ENCODE measurements around the gene DHX35. TPM values are rescaled to one million over a fixed set of nuclear protein-coding genes. Genes with fewer than 3 reads are reported as not detected.

Gene DHX35
- total RNA-seq, 2 experiments from 2014 or later = 16.9 to 17.0 TPM

GRCh38 chr20:39041067-39041466 lies 78.9 kb downstream of the DHX35 start:
- Mint-ChIP-seq H3K36me3 (peaks cover 15% of the 10 kb centered on the region), H3K9me3 (no peaks in the 10 kb centered on the region), H3K4me1 (no peaks in the 10 kb centered on the region), H3K27ac (no peak overlapping the region), H3K27me3 (no peaks in the 10 kb centered on the region), H3K4me3 (no peak overlapping the region)
- no peak for DNase-seq

- H3K36me3 Mint-ChIP-seq = peaks cover 15% of the 10 kb centered on the region
- no peak overlapping the region for H3K27ac Mint-ChIP-seq
- H3K9me3 Mint-ChIP-seq = no peaks in the 10 kb centered on the region
- no peak overlapping the region for H3K4me3 Mint-ChIP-seq
- H3K4me1 Mint-ChIP-seq = no peaks in the 10 kb centered on the region
- no peak for DNase-seq
- no peaks in the 10 kb centered on the region for H3K27me3 Mint-ChIP-seq
Observed at GRCh38 chr20:39042279-39043150, 80.4 kb downstream of the DHX35 start.

GRCh38 chr20:39044501-39044900 lies 82.4 kb downstream of the DHX35 start:
- H3K27ac Mint-ChIP-seq = no peak overlapping the region
- H3K4me1 Mint-ChIP-seq = peaks cover 1% of the 10 kb centered on the region
- no peaks in the 10 kb centered on the region for H3K27me3 Mint-ChIP-seq
- no peak overlapping the region for H3K4me3 Mint-ChIP-seq
- peaks cover 14% of the 10 kb centered on the region for H3K36me3 Mint-ChIP-seq
- no peak for DNase-seq
- H3K9me3 Mint-ChIP-seq = no peaks in the 10 kb centered on the region

GRCh38 chr20:39045676-39046075 lies 83.5 kb downstream of the DHX35 start:
- Mint-ChIP-seq H3K4me3 (no peak overlapping the region), H3K27me3 (no peaks in the 10 kb centered on the region), H3K27ac (no peak overlapping the region), H3K36me3 (peaks cover 9% of the 10 kb centered on the region), H3K4me1 (peaks cover 6% of the 10 kb centered on the region), H3K9me3 (no peaks in the 10 kb centered on the region)
- DNase-seq = no peak

- Mint-ChIP-seq H3K4me1 (peaks cover 6% of the 10 kb centered on the region), H3K27me3 (no peaks in the 10 kb centered on the region), H3K36me3 (peaks cover 8% of the 10 kb centered on the region), H3K4me3 (no peak overlapping the region), H3K27ac (no peak overlapping the region), H3K9me3 (no peaks in the 10 kb centered on the region)
- no peak for DNase-seq
Observed at GRCh38 chr20:39047417-39047985, 85.4 kb downstream of the DHX35 start.

GRCh38 chr20:39048000-39048696 lies 86.0 kb downstream of the DHX35 start:
- H3K9me3 Mint-ChIP-seq = no peaks in the 10 kb centered on the region
- H3K27me3 Mint-ChIP-seq = no peaks in the 10 kb centered on the region
- no peak overlapping the region for H3K27ac Mint-ChIP-seq
- peaks cover 3% of the 10 kb centered on the region for H3K36me3 Mint-ChIP-seq
- no peak overlapping the region for H3K4me3 Mint-ChIP-seq
- DNase-seq = peak; percentile 70
- peaks cover 6% of the 10 kb centered on the region for H3K4me1 Mint-ChIP-seq

GRCh38 chr20:39049148-39049547 lies 87.0 kb downstream of the DHX35 start:
- H3K4me3 Mint-ChIP-seq = no peak overlapping the region
- H3K36me3 Mint-ChIP-seq = no peaks in the 10 kb centered on the region
- H3K9me3 Mint-ChIP-seq = no peaks in the 10 kb centered on the region
- H3K27me3 Mint-ChIP-seq = peaks cover under 1% of the 10 kb centered on the region
- peaks cover 6% of the 10 kb centered on the region for H3K4me1 Mint-ChIP-seq
- no peak overlapping the region for H3K27ac Mint-ChIP-seq
- no peak for DNase-seq

GRCh38 chr20:39049684-39050554 lies 87.8 kb downstream of the DHX35 start:
- H3K27ac Mint-ChIP-seq = peak overlapping the region; percentile 74
- no peaks in the 10 kb centered on the region for H3K36me3 Mint-ChIP-seq
- H3K9me3 Mint-ChIP-seq = no peaks in the 10 kb centered on the region
- peak overlapping the region; percentile 77 for H3K4me3 Mint-ChIP-seq
- peaks cover 3% of the 10 kb centered on the region for H3K27me3 Mint-ChIP-seq
- peak; percentile 82 for DNase-seq
- H3K4me1 Mint-ChIP-seq = peaks cover 6% of the 10 kb centered on the region

GRCh38 chr20:39050555-39050902 lies 88.4 kb downstream of the DHX35 start:
- H3K36me3 Mint-ChIP-seq = no peaks in the 10 kb centered on the region
- H3K9me3 Mint-ChIP-seq = no peaks in the 10 kb centered on the region
- peaks cover 6% of the 10 kb centered on the region for H3K4me1 Mint-ChIP-seq
- peaks cover 3% of the 10 kb centered on the region for H3K27me3 Mint-ChIP-seq
- peak overlapping the region; percentile 77 for H3K4me3 Mint-ChIP-seq
- H3K27ac Mint-ChIP-seq = no peak overlapping the region
- no peak for DNase-seq

GRCh38 chr20:39052676-39053075 lies 90.5 kb downstream of the DHX35 start:
- Mint-ChIP-seq H3K36me3 (no peaks in the 10 kb centered on the region), H3K9me3 (no peaks in the 10 kb centered on the region), H3K4me3 (no peak overlapping the region), H3K27ac (no peak overlapping the region), H3K27me3 (peaks cover 3% of the 10 kb centered on the region), H3K4me1 (peaks cover 6% of the 10 kb centered on the region)
- no peak for DNase-seq

- no peak overlapping the region for H3K27ac Mint-ChIP-seq
- no peaks in the 10 kb centered on the region for H3K36me3 Mint-ChIP-seq
- peaks cover 6% of the 10 kb centered on the region for H3K27me3 Mint-ChIP-seq
- DNase-seq = no peak
- H3K4me1 Mint-ChIP-seq = no peaks in the 10 kb centered on the region
- no peaks in the 10 kb centered on the region for H3K9me3 Mint-ChIP-seq
- H3K4me3 Mint-ChIP-seq = no peak overlapping the region
Observed at GRCh38 chr20:39057143-39057542, 95.0 kb downstream of the DHX35 start.

- no peak overlapping the region for H3K27ac Mint-ChIP-seq
- H3K9me3 Mint-ChIP-seq = no peaks in the 10 kb centered on the region
- H3K4me3 Mint-ChIP-seq = no peak overlapping the region
- no peaks in the 10 kb centered on the region for H3K36me3 Mint-ChIP-seq
- DNase-seq = no peak
- H3K27me3 Mint-ChIP-seq = peaks cover 6% of the 10 kb centered on the region
- no peaks in the 10 kb centered on the region for H3K4me1 Mint-ChIP-seq
Observed at GRCh38 chr20:39057911-39058310, 95.8 kb downstream of the DHX35 start.

- H3K27me3 Mint-ChIP-seq = peaks cover 10% of the 10 kb centered on the region
- no peaks in the 10 kb centered on the region for H3K9me3 Mint-ChIP-seq
- H3K4me3 Mint-ChIP-seq = no peak overlapping the region
- H3K36me3 Mint-ChIP-seq = no peaks in the 10 kb centered on the region
- H3K27ac Mint-ChIP-seq = no peak overlapping the region
- no peaks in the 10 kb centered on the region for H3K4me1 Mint-ChIP-seq
- no peak for DNase-seq
Observed at GRCh38 chr20:39059036-39059435, 96.9 kb downstream of the DHX35 start.

- H3K9me3 Mint-ChIP-seq = peaks cover 3% of the 10 kb centered on the region
Observed at GRCh38 chr20:39066471-39067242, 104.5 kb downstream of the DHX35 start.

More at GRCh38 chr20:39066471-39067242, 104.5 kb downstream of the DHX35 start:
- no peak for DNase-seq
- Mint-ChIP-seq H3K36me3 (no peaks in the 10 kb centered on the region), H3K4me3 (no peak overlapping the region), H3K4me1 (no peaks in the 10 kb centered on the region), H3K27ac (no peak overlapping the region), H3K27me3 (peaks cover 14% of the 10 kb centered on the region)
